ENCODE measurements around the gene MRFAP1L1. TPM values are rescaled to one million over a fixed set of nuclear protein-coding genes. Genes with fewer than 3 reads are reported as not detected.

Gene MRFAP1L1
- total and polyA plus RNA-seq, 9 of the 15 experiments (the other 6 are each of a cell fraction or from before 2014, with no cell fraction given), result 37.6 to 111 (median 83.8) TPM

GRCh38 chr4:6688879-6689505 is 20.7 kb downstream of the MRFAP1L1 start (continued):
- TF ChIP-seq CTCF (IDR thresholded peaks at IDR 0.05 in 2 of 3, conservative IDR thresholded peaks at IDR 0.05 in 1 of 3; ENCODE audit: insufficient read depth in 2 of 3, low read depth in 1 of 3, low read length in 3 of 3), result peak in 1 of 3 experiments; percentile 31; a peak in 2 of 6 replicates
- no peak for TF ChIP-seq MTF1 (CRISPR knock-in tag; IDR thresholded peaks at IDR 0.05; ENCODE audit: borderline replicate concordance)
- peak; percentile 74 for TF ChIP-seq ATF7 (IDR thresholded peaks at IDR 0.05)
- TF ChIP-seq, protein P1, sequence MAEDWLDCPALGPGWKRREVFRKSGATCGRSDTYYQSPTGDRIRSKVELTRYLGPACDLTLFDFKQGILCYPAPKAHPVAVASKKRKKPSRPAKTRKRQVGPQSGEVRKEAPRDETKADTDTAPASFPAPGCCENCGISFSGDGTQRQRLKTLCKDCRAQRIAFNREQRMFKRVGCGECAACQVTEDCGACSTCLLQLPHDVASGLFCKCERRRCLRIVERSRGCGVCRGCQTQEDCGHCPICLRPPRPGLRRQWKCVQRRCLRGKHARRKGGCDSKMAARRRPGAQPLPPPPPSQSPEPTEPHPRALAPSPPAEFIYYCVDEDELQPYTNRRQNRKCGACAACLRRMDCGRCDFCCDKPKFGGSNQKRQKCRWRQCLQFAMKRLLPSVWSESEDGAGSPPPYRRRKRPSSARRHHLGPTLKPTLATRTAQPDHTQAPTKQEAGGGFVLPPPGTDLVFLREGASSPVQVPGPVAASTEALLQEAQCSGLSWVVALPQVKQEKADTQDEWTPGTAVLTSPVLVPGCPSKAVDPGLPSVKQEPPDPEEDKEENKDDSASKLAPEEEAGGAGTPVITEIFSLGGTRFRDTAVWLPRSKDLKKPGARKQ (CRISPR knock-in tag; IDR thresholded peaks at IDR 0.05), result no peak
- peak; percentile 69; the same call in 1 of the 2 replicates for TF ChIP-seq ZFX (CRISPR knock-in tag; IDR thresholded peaks at IDR 0.05)
- TF ChIP-seq, protein P2, sequence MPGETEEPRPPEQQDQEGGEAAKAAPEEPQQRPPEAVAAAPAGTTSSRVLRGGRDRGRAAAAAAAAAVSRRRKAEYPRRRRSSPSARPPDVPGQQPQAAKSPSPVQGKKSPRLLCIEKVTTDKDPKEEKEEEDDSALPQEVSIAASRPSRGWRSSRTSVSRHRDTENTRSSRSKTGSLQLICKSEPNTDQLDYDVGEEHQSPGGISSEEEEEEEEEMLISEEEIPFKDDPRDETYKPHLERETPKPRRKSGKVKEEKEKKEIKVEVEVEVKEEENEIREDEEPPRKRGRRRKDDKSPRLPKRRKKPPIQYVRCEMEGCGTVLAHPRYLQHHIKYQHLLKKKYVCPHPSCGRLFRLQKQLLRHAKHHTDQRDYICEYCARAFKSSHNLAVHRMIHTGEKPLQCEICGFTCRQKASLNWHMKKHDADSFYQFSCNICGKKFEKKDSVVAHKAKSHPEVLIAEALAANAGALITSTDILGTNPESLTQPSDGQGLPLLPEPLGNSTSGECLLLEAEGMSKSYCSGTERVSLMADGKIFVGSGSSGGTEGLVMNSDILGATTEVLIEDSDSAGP (CRISPR knock-in tag; IDR thresholded peaks at IDR 0.05), result no peak
- TF ChIP-seq SMAD1 (IDR thresholded peaks at IDR 0.05; ENCODE audit: low read depth, low read length, partially characterized antibody), result no peak
- no peak for TF ChIP-seq ZNF3 (CRISPR knock-in tag; IDR thresholded peaks at IDR 0.05)
- no peak for TF ChIP-seq ZNF165 (CRISPR knock-in tag; IDR thresholded peaks at IDR 0.05; ENCODE audit: borderline replicate concordance)
- no peak for TF ChIP-seq ZC3H8 (IDR thresholded peaks at IDR 0.05)
- TF ChIP-seq RNF2 (IDR thresholded peaks at IDR 0.05), result peak; percentile 56; the same call in 1 of the 2 replicates
- TF ChIP-seq, protein P3, sequence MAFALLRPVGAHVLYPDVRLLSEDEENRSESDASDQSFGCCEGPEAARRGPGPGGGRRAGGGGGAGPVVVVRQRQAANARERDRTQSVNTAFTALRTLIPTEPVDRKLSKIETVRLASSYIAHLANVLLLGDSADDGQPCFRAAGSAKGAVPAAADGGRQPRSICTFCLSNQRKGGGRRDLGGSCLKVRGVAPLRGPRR (CRISPR knock-in tag; IDR thresholded peaks at IDR 0.05), result no peak
- TF ChIP-seq NCOA1 (IDR thresholded peaks at IDR 0.05; ENCODE audit: low read depth), result no peak
- TF ChIP-seq, protein P4, sequence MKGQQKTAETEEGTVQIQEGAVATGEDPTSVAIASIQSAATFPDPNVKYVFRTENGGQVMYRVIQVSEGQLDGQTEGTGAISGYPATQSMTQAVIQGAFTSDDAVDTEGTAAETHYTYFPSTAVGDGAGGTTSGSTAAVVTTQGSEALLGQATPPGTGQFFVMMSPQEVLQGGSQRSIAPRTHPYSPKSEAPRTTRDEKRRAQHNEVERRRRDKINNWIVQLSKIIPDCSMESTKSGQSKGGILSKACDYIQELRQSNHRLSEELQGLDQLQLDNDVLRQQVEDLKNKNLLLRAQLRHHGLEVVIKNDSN (CRISPR knock-in tag; IDR thresholded peaks at IDR 0.05), result peak; percentile 40; the same call in 1 of the 2 replicates
- TF ChIP-seq, protein P5, sequence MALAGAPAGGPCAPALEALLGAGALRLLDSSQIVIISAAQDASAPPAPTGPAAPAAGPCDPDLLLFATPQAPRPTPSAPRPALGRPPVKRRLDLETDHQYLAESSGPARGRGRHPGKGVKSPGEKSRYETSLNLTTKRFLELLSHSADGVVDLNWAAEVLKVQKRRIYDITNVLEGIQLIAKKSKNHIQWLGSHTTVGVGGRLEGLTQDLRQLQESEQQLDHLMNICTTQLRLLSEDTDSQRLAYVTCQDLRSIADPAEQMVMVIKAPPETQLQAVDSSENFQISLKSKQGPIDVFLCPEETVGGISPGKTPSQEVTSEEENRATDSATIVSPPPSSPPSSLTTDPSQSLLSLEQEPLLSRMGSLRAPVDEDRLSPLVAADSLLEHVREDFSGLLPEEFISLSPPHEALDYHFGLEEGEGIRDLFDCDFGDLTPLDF (CRISPR knock-in tag; IDR thresholded peaks at IDR 0.05), result 0 out of 2 replicates have a peak, but pooled peaks have one; percentile 29
- TF ChIP-seq ZNF644 (tag; IDR thresholded peaks at IDR 0.05; ENCODE audit: low read depth), result no peak
- no peak for TF ChIP-seq ELF1 (tag; IDR thresholded peaks at IDR 0.05)
- TF ChIP-seq ZNF431 (CRISPR knock-in tag; IDR thresholded peaks at IDR 0.05), result peak; percentile 58; the same call in 1 of the 2 replicates
- TF ChIP-seq ZNF740 (CRISPR knock-in tag; IDR thresholded peaks at IDR 0.05), result no peak; the same call in none of the 2 replicates
- TF ChIP-seq ZNF740 (tag; IDR thresholded peaks at IDR 0.05), result no peak
